Measurements from ENCODE around the gene RASD1.

DNA sequence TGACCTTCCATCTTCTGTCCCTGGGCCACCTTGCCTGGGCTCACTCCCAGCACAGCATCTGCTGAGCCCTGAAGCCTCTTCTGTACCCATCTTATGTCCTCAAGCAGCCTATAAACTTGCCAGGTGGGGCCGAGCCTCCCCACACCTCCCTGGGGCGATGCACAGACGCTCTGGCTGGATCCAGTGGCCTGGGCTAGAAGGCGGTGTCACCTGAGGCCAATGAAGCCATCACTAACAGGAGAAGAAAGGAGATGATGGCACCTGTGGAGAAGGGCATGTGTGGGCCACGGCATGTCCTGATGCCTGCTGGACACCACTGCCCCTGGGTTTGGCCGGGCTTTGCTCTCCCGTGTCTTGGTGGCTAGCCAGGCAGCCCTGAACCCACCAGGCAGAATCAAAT lies 49.8 kb upstream of the RASD1 start:
- TF ChIP-seq, protein P1, sequence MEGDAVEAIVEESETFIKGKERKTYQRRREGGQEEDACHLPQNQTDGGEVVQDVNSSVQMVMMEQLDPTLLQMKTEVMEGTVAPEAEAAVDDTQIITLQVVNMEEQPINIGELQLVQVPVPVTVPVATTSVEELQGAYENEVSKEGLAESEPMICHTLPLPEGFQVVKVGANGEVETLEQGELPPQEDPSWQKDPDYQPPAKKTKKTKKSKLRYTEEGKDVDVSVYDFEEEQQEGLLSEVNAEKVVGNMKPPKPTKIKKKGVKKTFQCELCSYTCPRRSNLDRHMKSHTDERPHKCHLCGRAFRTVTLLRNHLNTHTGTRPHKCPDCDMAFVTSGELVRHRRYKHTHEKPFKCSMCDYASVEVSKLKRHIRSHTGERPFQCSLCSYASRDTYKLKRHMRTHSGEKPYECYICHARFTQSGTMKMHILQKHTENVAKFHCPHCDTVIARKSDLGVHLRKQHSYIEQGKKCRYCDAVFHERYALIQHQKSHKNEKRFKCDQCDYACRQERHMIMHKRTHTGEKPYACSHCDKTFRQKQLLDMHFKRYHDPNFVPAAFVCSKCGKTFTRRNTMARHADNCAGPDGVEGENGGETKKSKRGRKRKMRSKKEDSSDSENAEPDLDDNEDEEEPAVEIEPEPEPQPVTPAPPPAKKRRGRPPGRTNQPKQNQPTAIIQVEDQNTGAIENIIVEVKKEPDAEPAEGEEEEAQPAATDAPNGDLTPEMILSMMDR (IDR thresholded peaks at IDR 0.05), result no peak
- no peak for TF ChIP-seq POLR2A (IDR thresholded peaks at IDR 0.05)
